GM12892 (cell line): ENCODE results near the gene POLN.

Experiments
- POLR2A ChIP-seq: IDR thresholded peaks from 2 replicates; pipeline ENCODE4 v1.6.1; 2011; ENCODE audit warnings: low read depth, low read length, control low read depth
- POLR2AphosphoS5 ChIP-seq: IDR thresholded peaks from 2 replicates; pipeline ENCODE4 v1.6.1; 2011; ENCODE audit warnings: low read depth, low read length, control low read depth
- TAF1 ChIP-seq: IDR thresholded peaks from 2 replicates; pipeline ENCODE4 v1.6.1; 2011; ENCODE audit warnings: low read depth, mild to moderate bottlenecking, control low read depth, low read length, borderline replicate concordance

GRCh38 chr4:2251795-2252529 lies 10.0 kb upstream of the POLN start:
- TF ChIP-seq POLR2A (no peak), TAF1 (no peak), POLR2AphosphoS5 (no peak)
